ENCODE results near the gene ANKRD1.

ANKRD1 gene

GRCh38 chr10:90964781-90965465 is 44.0 kb upstream of the ANKRD1 start:
- TF ChIP-seq, protein P1, sequence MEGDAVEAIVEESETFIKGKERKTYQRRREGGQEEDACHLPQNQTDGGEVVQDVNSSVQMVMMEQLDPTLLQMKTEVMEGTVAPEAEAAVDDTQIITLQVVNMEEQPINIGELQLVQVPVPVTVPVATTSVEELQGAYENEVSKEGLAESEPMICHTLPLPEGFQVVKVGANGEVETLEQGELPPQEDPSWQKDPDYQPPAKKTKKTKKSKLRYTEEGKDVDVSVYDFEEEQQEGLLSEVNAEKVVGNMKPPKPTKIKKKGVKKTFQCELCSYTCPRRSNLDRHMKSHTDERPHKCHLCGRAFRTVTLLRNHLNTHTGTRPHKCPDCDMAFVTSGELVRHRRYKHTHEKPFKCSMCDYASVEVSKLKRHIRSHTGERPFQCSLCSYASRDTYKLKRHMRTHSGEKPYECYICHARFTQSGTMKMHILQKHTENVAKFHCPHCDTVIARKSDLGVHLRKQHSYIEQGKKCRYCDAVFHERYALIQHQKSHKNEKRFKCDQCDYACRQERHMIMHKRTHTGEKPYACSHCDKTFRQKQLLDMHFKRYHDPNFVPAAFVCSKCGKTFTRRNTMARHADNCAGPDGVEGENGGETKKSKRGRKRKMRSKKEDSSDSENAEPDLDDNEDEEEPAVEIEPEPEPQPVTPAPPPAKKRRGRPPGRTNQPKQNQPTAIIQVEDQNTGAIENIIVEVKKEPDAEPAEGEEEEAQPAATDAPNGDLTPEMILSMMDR (IDR thresholded peaks at IDR 0.05), result no peak

DNA sequence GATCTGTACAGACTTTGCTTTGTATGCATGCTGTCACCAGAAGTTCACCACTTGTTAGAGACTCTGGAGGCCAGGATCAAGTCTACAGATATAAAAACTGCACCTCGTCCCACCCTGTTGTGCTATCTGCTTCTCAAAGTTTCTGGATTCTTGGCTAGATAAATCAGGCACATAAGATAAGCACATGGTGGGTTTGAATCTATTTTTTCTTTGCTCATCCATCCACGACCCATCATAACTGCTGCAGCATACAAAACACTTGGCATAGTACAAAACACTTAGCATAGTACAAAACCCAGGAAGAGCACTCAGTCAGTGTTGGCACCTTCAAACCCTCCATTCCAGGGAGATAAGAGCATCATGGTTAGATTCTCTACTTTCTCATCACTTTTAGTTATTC is 42.4 kb upstream of the ANKRD1 start:
- TF ChIP-seq, protein P1 (IDR thresholded peaks at IDR 0.05), result no peak

DNA sequence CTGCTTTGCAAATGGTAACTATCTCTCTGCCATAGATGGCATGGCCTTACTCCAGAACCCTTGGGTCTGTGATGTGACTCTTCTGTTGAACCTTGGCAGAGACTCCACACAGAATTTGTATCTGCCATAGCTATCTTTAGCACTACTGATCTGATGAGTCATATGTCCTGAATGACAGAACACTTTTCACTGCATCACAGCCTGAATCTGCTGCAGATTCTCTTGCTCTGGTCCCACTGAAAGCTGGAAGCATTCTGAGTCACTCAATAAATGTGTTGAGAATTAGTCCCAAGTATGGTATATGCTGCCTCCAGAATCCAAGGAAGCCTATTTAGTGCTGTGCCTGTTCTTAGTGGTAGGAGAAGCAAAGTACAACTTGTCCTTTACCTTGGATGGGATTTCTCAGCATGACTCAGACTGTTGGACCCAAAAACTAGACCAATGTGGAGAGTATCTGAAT is 39.5 kb upstream of the ANKRD1 start:
- TF ChIP-seq, protein P1 (IDR thresholded peaks at IDR 0.05), result no peak

GRCh38 chr10:90959826-90960225 is 38.9 kb upstream of the ANKRD1 start:
- TF ChIP-seq, protein P1 (IDR thresholded peaks at IDR 0.05), result no peak

DNA sequence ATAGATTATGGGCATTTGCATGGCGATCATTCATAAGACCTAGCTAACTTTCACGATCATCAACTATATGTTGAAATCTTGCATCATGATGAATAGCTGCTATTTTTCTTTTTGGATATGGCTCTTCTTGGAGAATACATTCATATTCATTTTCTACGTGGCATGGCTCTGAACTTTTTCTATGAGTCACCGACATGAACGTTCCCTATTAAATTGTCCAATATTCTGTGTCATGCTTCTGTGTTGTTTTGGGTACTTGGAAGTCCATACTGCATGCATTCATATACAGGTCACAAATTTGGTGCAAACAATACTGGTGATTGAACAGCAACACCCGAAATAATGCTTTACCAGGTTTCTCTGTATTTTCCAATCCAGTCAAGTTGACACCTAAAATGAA is 37.9 kb upstream of the ANKRD1 start:
- TF ChIP-seq, protein P1 (IDR thresholded peaks at IDR 0.05), result no peak

GRCh38 chr10:90947030-90947960 is 26.4 kb upstream of the ANKRD1 start:
- TF ChIP-seq, protein P1 (IDR thresholded peaks at IDR 0.05), result no peak

DNA sequence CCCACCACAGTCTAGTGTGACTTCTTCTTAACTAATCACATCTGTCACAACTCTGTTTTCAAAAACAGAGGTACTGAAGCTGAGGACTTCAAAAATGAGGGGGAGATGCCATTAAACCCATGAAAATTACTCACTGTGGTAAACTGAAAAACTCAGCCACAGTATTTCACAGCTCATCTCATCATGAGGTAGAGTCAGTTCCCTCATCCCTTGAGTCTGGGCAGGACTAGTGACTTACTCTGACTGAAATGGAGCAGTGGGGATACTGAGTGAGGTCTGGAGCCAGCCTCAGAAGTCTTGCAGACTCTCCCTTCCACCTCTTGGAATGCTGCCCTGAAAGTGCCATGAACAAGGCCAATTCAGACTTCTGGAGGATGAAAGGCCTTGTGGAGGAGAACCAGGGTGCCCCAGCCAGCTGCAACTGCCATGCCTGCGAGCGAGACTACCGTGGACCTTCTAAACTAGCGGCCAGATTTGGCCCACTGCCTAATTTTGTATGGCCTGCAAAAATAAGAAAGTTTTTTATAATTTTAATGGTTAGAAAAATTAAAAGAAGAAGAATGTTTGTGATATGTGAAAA is 24.7 kb upstream of the ANKRD1 start:
- TF ChIP-seq, protein P1 (IDR thresholded peaks at IDR 0.05), result no peak
